ENCODE data around the gene SSTR1. TPM values are rescaled to one million over a fixed set of nuclear protein-coding genes. Genes with fewer than 3 reads are reported as not detected.

Gene SSTR1
- total and polyA plus RNA-seq, 2 donors (not counting 3 experiments of a cell fraction or from before 2014, with no cell fraction given) = 1.4 to 1.9 TPM

DNA sequence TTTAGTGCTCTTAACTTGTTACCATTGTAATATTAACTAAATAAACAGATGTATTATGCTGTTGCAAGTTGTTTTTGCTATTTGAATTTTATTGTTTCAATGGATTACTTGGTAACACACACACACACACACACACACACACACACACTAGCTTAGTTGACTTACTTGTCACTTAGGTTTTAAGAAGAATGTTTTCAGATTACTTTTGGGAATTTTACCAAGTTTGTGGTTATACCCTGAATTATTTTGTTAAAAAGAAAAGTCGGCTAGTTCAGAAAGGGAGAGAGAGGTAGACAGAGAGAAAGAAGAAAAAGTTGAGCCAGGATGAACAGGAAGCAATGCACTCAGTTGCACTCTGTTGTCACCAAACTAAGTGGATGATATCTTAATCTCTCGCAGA, 5.3 kb downstream of the SSTR1 start:
- DNase-seq (ENCODE audit: low read depth, low spot score) (no peak), FAIRE-seq (no peak)
- ChIA-PET CTCF (no interaction called here), POLR2A (no interaction called here)
- Histone ChIP-seq H3K79me2 (ENCODE audit: control insufficient read depth, insufficient read depth, low read length) (no peaks in the 10 kb centered on the region), H3K4me1 (ENCODE audit: control insufficient read depth, extremely low read depth, insufficient read depth, low read length) (peaks cover 27% of the 10 kb centered on the region), H2AFZ (ENCODE audit: low read depth, low read length) (no peak overlapping the region), H3K9me3 (replicated peaks; ENCODE audit: control insufficient read depth, insufficient read depth, low read length) (no peaks in the 10 kb centered on the region), H3K9me1 (replicated peaks; ENCODE audit: control insufficient read depth, extremely low read depth, insufficient read depth, low read length) (no peaks in the 10 kb centered on the region), H3K27me3 (ENCODE audit: control insufficient read depth in 2 of 2, insufficient read depth in 2 of 2, low read length in 2 of 2) (no peaks in the 10 kb centered on the region), H3K4me2 (ENCODE audit: insufficient read depth, low read length) (no peak overlapping the region), H3K36me3 (ENCODE audit: control insufficient read depth in 2 of 2, extremely low read depth in 1 of 2, insufficient read depth in 2 of 2, low read length in 2 of 2) (no peaks in the 10 kb centered on the region), H4K20me1 (replicated peaks; ENCODE audit: control insufficient read depth, extremely low read depth, insufficient read depth, low read length) (no peaks in the 10 kb centered on the region), H3K4me3 (replicated peaks in 1 of 3; ENCODE audit: insufficient read depth in 1 of 3, low read depth in 1 of 3, low read length in 3 of 3) (no peak overlapping the region), H3K27ac (ENCODE audit: insufficient read depth, low read depth, low read length) (no peak overlapping the region), H3K9ac (replicated peaks; ENCODE audit: extremely low read depth, insufficient read depth, low read length) (no peak overlapping the region)
- dilution Hi-C loops (cut with MboI; ENCODE audit: extremely low pct_ligation_motif_present, low sequenced_read_pairs) = no loop called here
- intact Hi-C loops (cut with micrococcal nuclease) = no loop called here
- TF ChIP-seq EZH2 (IDR thresholded peaks at IDR 0.05; ENCODE audit: borderline replicate concordance, low read depth, low read length, severe bottlenecking) (no peak), POLR2A (IDR thresholded peaks at IDR 0.05; ENCODE audit: low read depth, low read length) (no peak)
- no TSS peak for BruUV-seq (replicated peaks)

DNA sequence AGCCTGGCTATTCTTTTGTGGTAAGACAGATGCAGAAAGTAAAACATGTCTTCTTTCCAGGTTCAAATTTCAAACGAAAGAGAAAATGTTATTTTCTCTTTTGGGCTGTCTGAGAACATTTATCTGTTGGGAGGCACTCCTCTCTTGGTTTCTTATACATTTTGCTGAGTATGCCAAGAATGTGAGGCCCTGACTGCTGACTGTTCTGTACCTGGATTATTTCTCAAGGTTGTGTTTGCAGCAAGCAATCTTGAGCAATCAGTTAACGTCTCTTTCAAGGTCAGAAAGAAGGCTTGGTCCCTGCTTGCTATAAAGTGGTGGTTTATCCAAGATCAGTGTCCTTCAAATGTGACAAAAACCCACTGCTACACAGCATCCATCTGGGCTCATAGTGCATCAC, 9.8 kb downstream of the SSTR1 start:
- Histone ChIP-seq H3K4me3 (replicated peaks in 1 of 3; ENCODE audit: insufficient read depth in 1 of 3, low read depth in 1 of 3, low read length in 3 of 3) (no peak overlapping the region), H3K4me1 (ENCODE audit: control insufficient read depth, extremely low read depth, insufficient read depth, low read length) (no peaks in the 10 kb centered on the region), H3K9me3 (replicated peaks; ENCODE audit: control insufficient read depth, insufficient read depth, low read length) (no peaks in the 10 kb centered on the region), H3K9me1 (replicated peaks; ENCODE audit: control insufficient read depth, extremely low read depth, insufficient read depth, low read length) (no peaks in the 10 kb centered on the region), H3K9ac (replicated peaks; ENCODE audit: extremely low read depth, insufficient read depth, low read length) (no peak overlapping the region), H3K27me3 (ENCODE audit: control insufficient read depth in 2 of 2, insufficient read depth in 2 of 2, low read length in 2 of 2) (no peaks in the 10 kb centered on the region), H4K20me1 (replicated peaks; ENCODE audit: control insufficient read depth, extremely low read depth, insufficient read depth, low read length) (no peaks in the 10 kb centered on the region), H3K27ac (ENCODE audit: insufficient read depth, low read depth, low read length) (no peak overlapping the region), H3K4me2 (ENCODE audit: insufficient read depth, low read length) (no peak overlapping the region), H2AFZ (ENCODE audit: low read depth, low read length) (no peak overlapping the region), H3K79me2 (ENCODE audit: control insufficient read depth, insufficient read depth, low read length) (no peaks in the 10 kb centered on the region), H3K36me3 (ENCODE audit: control insufficient read depth in 2 of 2, extremely low read depth in 1 of 2, insufficient read depth in 2 of 2, low read length in 2 of 2) (no peaks in the 10 kb centered on the region)
- no peak for DNase-seq (ENCODE audit: low read depth, low spot score)
- dilution Hi-C loops (cut with MboI; ENCODE audit: extremely low pct_ligation_motif_present, low sequenced_read_pairs) = no loop called here
- FAIRE-seq = no peak
- intact Hi-C loops (cut with micrococcal nuclease) = no loop called here
- no TSS peak for BruUV-seq (replicated peaks)
- TF ChIP-seq POLR2AphosphoS5 (IDR thresholded peaks at IDR 0.05; ENCODE audit: insufficient read depth, low read depth, low read length) = no peak
- TF ChIP-seq, protein P1, sequence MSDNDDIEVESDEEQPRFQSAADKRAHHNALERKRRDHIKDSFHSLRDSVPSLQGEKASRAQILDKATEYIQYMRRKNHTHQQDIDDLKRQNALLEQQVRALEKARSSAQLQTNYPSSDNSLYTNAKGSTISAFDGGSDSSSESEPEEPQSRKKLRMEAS (IDR thresholded peaks at IDR 0.05; ENCODE audit: insufficient read depth, insufficient read length) = no peak
- no peak for TF ChIP-seq MYC (IDR thresholded peaks at IDR 0.05; ENCODE audit: low read depth, low read length)
- TF ChIP-seq EZH2 (IDR thresholded peaks at IDR 0.05; ENCODE audit: borderline replicate concordance, low read depth, low read length, severe bottlenecking) = no peak
- TF ChIP-seq FOS (IDR thresholded peaks at IDR 0.05; ENCODE audit: borderline replicate concordance, insufficient read depth, low read length) = no peak
- no peak for TF ChIP-seq POLR2A (IDR thresholded peaks at IDR 0.05; ENCODE audit: low read depth, low read length)
- TF ChIP-seq GATA2 (IDR thresholded peaks at IDR 0.05; ENCODE audit: insufficient read depth, insufficient read length, low read depth, low read length) = no peak
- TF ChIP-seq, protein P2, sequence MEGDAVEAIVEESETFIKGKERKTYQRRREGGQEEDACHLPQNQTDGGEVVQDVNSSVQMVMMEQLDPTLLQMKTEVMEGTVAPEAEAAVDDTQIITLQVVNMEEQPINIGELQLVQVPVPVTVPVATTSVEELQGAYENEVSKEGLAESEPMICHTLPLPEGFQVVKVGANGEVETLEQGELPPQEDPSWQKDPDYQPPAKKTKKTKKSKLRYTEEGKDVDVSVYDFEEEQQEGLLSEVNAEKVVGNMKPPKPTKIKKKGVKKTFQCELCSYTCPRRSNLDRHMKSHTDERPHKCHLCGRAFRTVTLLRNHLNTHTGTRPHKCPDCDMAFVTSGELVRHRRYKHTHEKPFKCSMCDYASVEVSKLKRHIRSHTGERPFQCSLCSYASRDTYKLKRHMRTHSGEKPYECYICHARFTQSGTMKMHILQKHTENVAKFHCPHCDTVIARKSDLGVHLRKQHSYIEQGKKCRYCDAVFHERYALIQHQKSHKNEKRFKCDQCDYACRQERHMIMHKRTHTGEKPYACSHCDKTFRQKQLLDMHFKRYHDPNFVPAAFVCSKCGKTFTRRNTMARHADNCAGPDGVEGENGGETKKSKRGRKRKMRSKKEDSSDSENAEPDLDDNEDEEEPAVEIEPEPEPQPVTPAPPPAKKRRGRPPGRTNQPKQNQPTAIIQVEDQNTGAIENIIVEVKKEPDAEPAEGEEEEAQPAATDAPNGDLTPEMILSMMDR (IDR thresholded peaks at IDR 0.05; ENCODE audit: extremely low read depth in 1 of 2, insufficient read depth in 1 of 2, low read depth in 1 of 2, low read length in 2 of 2) = no peak
- ChIA-PET POLR2A (no interaction called here), CTCF (no interaction called here)
